NCI-H187 (cell line): ENCODE measurements around the gene RAP1A.
"Not testable (repeated sequence)": the region's sequence is repeated elsewhere in the genome, so short reads cannot be mapped to it uniquely, and the experiment has no call there.

Source experiments
- DNase-seq, 2 experiments: peaks; one replicate each; lab custom pipeline; 2025; lab: John Stamatoyannopoulos, UW

RAP1A gene

DNA sequence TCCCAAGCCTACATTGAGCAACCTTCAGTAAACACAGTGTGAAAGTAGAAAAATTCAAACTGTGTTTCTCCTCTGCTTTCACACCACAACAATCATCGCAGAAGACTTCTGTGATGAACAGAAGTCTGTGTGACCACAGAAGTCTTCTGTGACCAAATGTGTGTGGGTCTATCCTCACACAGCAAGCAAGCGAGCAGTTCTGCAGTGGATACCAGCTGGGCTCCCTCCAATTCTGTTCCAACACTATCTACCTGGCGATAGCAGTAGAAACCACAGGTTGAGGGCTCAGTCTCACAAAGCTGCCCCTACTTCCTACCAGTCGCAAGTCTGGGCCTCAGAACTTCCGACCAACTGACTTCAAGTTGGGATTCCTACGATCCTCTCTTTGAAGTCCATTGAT lies 21.0 kb upstream of the RAP1A start:
- no peak for DNase-seq

DNA sequence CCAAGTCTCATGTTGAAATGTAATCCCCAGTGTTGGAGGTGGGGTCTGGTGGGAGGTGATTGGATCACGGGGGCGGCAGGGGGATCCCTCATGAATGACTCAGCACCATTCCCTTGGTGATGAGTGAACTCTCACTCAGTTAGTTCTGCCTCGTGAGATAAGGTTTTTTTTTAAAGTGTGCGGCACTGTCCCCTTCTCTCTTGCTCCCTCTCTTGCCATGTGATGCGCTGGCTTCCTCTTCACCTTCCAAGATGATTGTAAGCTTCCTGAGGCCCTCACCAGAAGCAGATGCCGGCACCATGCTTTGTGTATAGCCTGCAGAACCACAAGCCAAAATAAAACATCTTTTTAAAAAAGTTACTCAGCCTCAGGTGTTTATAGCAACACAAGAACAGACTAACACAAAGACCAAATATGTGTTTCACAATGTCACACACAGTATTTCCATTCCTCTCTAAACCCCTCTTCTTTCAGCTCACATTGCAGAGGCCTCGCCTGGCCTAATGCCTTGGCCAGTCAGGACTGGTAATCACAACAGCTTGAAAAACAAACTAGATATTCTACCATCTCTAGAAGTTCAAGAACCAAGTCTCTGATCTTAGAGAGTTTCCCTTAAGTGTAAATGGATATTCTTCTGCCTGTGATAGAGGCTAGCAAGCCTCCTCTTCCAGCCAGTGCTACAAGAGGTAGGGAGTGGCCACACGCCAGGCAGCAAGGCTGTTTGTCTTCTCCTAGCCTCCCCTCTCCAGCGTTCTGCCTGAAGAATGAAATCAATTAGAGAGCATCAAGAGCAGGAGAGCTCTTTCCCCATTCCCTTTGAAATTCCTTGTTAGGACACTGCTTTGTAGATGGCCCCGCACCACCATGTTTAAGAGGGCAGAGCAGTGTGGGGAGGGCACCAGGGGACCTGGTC lies 19.6 kb upstream of the RAP1A start:
- DNase-seq = no peak

DNA sequence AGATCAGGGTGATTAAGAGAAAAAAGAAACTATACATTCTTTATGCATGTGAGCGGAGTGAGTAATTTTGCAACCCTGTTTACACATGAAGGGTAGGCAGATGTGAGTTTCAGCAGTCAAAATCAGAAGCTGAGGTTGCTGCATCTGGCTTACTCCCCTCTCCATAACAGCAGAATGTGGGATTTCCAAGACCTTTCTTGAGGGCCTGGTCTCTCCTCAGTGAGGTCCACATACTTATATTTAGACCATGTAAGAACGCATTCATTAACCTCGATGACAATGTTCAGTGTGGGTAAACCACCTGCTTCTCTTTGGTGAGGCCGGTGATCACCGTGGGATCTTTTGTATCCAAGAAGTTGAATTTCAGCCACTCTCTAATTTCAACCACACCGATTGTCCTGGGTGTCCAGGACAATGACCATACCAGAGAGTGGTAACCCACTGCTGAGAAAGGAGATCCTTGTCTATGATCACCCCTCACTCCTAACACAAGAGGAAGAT lies 18.7 kb upstream of the RAP1A start:
- no peak for DNase-seq

DNA sequence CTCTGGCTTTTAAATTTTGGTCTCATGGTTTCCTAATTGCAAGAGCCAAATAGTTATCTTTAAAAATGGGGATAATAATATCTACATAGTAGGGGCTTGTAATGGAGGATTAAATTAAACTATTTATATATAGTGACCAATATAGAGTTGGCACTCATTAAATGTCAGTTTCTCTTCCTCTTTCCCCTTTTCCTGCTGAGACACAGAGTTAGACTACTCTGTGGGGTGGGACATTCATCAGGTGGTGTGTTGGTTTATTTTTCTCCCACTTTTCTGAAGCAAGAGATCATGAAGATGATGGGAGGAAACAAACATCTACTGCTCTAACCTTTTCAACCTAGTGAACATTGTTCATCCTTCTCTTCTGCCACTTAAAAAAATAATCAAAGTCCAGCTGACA lies 17.3 kb upstream of the RAP1A start:
- DNase-seq = no peak

DNA sequence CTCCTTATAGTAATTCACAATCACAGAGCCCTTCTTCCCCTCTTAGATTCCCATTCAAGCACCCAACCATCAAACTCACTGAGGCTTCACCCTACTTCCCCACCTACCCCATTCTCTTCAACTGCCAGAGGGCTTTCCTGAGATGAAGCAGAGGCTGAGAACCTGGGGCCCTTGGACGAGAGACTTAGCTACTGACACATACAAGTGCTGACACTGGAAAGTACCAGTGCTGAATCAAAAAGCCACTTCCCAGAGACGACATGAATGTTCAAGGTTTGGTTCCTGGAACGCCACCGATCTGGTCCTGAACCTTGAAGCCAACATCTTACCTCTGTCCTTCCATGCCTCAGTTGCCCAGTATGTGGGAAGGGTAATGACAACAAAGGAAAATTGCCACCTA lies 16.6 kb upstream of the RAP1A start:
- DNase-seq = no peak

DNA sequence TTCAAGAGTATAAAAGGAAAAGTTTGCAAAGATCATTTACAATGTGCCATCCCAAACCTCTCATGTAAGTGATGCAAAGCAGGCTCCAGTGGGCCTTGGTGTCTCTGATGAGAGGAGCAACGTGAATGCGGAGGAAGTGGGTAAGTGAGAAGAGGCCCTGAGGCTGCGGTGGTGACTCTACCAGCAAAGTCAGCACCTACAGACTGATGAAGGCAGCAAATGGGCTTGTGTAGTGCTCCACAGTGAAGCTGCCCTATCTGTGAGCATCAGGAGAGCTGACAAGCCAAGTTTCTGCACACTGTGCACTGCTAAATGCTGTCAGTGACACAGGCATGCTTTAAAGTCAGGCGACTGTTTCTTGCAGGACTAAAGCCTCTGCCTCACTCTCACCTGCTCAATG lies 15.6 kb upstream of the RAP1A start:
- DNase-seq = no peak

DNA sequence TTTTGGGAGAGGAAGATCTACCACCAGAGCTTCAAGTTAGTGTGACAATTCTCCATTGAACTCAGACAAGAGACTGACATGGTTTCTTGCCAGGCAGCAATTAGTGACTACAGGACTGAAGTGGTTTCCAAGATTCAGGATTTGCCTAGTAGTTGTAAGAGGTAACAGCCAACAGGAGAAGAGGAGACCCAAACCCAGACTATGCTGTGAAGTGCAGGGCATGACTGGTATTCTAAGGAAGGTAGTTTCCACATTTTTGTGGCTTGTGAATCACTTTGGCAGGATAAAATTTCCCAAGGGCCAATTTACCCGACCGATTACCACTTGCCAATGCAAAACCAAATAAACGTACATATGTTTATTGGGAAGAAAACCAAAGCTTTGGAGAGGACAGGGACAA lies 14.7 kb upstream of the RAP1A start:
- DNase-seq = no peak

DNA sequence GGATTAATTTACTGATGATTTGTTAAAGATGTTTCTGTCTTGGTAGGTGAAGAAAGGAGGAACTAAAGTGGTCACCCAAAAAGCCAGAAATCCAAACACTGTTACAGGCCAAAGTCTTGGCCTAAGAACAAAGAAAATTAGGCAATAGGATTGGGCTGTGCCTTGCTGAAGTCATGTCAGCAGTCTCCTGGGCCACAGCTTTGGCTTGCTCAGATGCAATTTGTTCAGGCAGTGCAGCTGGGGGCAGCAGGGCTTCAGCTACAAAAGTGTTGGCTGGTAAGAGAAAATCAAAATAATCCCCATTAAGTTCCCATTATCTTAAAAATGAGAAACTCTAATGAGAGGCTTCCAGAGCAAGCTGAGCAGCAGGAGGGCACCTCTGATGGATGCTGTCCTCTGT lies 14.0 kb upstream of the RAP1A start:
- DNase-seq = no peak

DNA sequence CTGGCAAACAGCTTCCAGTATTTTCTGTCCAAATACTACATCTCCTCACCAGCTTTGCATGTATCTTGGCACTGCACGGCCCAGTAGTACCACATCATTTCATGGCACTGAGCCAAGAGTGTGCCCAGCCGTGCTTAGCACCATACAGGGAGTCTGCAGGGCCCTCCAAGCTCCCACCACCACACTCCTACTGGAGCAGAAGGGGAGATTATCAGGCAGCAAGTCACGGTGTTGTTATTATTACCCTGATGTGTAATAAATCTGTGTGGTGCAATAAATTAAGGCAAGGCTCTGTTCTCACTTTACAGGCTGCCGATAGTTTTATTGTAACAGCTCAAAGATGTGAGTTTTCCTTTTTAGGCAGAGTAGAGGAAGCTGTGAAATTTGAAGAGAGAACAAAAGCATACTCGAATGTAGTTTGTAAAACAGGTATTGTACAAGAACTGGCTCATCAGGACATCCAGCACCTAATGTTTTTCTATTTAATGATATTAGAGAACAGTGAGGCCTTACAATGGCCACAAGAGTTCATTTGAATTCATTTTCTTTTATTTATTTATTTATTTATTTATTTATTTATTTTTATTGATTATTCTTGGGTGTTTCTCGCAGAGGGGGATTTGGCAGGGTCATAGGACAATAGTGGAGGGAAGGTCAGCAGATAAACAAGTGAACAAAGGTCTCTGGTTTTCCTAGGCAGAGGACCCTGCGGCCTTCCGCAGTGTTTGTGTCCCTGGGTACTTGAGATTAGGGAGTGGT lies 13.0 kb upstream of the RAP1A start:
- not testable (repeated sequence) for DNase-seq

DNA sequence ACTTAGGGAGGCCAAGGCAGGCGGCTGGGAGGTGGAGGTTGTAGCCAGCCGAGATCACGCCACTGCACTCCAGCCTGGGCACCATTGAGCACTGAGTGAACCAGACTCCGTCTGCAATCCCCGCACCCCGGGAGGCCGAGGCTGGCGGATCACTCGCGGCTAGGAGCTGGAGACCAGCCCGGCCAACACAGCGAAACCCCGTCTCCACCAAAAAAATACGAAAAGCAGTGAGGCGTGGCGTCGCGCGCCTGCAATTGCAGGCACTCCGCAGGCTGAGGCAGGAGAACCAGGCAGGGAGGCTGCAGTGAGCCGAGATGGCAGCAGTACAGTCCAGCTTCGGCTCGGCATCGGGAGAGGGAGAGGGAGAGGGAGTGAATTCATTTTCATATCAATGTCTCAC lies 11.1 kb upstream of the RAP1A start:
- not testable (repeated sequence) for DNase-seq

DNA sequence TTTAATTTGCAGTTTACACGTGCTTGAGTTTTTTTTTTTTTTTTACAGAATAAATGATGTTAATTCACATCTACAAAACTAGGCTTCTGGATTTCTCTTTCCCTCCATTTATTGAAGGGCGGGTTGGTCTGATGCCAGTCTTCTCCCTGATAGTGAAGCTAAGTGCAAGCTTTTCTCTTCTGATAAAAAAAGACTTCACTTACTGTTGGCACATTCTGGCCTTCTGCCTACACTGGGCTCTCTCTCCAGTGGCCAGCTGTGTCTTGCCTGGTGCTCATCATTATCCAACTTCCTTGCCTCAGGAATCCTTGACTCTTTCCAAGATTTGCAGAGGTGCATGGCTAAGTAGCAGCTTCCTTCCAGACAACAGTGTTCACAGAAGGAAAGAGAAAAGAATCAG lies 7.6 kb upstream of the RAP1A start:
- no peak for DNase-seq

DNA sequence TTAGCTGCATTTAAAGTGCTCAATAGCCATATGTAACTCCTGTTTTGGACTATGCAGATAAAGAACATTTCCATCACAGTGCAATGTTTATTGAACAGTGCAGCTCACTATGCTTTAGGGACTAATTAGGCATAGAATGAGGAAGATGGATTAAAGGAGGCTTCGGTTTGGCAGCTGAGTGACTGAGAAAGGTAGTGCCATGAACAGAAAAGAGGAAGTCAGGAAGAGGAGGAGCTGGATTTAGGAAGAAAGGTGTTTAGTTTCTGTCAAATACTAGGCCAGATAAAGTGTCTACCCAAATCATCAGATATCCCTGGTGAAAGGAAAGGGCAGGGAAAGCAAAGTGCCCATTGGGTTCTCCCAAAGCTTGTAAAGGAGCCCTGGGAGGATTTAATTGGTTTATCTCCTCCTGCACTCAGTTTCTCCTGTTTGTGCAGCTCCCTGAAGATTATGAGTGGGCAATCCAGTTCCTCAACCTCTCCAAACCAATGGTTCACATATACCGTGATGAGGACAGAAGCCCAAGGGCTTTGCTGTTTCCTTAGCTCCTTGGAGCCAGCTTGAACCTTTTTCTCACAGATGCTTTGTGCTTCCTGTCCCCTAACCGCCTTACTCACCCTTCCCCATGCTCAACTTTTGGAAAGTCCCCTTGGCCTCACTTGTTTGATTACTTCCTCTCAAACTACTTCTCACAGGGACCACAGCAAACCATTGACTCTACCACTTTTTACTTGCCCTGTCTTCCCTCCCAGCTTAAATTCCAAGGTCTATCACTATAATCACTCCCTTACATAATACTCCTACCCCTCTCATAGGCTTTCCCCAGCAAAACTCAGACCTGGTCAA lies 3.5 kb upstream of the RAP1A start:
- DNase-seq = no peak

DNA sequence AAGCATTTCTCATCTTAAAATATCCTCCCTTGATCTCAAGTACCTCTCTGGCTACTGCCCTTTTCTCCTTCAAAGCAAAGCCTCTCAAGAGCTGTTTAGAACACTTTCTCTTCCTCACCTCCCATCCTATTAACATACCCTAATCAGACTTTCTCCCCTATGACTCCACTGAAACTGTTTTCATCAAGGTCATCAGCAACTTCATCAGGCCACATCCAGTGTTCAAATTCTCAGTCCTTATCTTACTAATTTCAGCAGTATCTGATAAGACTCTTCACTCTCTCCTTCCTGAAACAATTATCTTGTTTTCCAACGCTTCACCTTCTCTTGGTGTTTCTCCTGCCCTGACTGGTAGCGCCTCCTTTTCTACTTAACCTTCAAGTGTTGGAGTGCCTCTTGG lies 1.5 kb upstream of the RAP1A start:
- DNase-seq = no peak

DNA sequence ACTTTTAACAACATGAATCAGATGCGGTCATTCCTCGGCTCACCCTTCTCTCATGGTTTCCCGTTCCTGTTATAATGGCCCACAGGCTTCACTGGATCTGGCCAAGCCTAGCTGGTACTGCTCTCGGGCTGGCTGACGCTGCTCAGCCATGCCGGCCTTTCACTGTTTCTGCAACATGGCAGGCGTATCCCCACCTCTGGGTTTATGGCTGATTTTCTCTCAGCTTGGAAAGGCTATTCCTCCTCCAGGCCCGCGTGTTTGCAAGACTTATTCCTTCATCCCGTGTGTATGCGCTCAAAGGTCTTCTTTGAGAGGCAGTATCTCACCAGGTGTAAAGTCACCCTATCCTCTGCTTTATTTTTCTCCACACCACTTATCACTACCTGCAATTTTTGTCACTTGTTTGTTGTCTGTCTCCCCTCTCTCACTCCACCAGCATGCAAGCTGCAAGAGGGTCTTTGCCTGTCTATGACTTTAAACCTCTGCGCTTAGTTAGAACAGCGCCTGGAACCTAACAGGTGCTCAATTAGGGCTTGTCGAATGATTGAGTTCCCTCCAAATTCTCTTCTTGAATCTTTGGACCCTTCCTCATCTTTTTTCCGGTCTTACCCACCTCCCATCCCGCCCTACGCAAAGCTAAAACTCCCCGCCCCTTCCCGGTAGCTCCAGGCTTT lies 491 bp upstream of the RAP1A start:
- no peak for DNase-seq

DNA sequence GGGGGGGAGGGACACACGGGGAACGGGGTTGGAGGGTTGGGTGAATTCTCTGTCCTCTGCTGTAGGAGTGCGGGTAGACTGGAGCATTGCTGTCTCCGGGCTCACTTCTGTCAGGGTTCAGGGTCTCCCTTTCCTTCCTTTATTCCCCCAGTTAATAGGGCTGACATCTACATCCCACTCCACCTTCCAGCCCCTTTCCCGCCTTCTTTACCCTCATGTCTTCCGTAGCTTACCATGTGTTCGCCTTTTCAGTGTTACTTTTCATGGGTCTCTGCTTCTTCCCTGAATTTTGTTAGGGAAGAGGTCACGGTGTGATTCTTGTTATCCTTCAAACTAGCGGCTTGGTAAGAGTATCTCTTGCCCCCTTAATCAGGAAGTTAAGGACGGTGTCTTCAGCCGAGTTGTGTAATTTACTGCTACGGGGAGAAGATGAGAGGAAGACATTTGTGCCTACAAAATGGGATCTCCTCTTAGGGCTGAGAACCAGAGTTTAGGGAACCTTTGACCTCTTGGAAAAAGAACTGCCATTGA lies 917 bp downstream of the RAP1A start:
- no peak for DNase-seq

DNA sequence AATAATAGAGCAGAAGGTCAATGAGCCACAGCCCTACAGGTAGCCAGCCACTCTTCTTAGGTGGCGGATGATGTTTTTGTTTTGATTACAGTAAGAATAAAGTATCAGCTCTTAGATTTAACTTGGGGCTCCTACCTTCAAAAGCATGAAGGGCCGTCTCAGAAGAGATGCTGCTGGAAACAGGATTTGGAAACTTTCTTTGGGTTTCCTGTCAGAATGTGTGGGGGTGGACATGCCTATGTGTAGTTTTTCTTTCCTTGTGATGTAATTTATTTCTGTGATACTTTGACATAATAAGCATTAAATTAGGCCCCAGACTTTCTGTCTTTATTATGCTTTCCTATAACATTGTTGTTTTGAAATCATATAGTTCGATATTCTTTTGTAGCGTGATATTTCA lies 1.5 kb downstream of the RAP1A start:
- no peak for DNase-seq

DNA sequence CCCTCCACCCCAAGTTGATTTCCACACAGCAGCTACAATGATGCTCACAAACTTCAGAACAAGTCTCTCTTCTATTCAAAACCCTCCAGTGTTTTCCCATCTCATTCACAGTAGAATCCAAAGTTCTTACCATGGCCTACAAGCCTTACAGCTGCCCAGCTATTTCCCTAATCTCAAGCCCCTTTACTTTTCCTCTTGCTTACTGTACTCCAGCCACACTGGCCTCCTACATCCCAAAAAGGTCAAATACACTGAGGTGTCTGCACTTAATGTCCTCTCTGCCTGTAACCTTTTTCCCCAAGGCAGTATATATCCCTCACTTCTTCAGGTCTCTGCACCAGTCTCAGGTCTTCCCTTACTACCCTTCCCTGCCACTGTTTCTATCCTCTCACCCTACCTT lies 2.6 kb downstream of the RAP1A start:
- no peak for DNase-seq

DNA sequence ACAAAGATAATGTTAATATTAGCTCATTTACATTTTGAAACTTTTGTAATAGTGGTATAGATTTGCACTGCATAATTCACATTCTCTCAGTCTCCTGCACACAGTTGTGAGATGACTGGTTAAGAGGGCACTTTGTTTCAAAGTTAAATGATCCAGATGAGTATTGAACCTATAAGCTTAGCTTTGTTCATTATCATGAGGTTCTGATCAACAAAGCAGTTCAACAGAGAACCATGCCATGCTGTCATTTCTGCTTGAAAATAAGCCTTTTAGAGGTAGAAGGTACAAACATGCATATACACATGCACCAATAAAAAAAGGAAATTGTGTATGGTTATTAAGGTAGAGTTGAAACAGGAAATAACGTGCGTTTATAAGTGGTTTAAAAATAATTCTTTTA lies 4.8 kb downstream of the RAP1A start:
- DNase-seq = no peak

DNA sequence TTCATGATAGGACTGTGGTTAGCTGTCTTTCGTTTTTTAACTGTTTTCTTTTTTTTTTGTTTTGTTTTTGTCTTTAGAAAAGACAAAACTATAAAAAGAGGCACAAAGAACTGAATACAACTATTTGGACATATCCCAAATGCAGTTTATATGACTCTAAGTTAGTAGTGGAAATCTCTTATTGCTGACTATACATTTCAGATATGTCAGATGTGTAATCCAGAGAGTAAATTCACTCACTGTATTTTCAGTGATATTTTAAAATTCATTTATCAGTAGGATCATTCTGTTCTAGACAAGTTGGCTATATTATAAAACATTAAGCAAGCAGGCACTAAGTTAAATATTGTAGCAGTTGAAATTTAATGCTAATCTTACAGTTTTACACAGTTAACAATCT lies 5.7 kb downstream of the RAP1A start:
- DNase-seq = no peak

DNA sequence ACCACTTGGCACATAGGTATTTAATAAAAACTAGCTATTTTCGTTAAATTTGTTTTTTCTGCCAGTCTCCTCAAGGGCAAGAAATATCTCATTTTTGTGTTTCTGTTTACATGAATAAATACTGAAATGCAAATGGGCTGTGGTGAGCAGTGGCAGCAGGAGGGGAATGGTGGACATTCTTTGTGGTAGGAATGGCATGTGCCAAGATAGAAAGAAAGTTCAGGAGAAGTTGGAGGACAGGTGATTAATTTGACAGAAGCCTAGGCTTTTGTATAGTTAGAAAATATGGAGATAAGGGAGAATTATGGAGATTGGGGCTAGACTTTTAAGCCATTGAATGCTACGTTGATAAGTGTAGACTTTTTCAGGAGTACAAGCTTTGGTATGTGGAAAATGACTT lies 8.6 kb downstream of the RAP1A start:
- DNase-seq = no peak

DNA sequence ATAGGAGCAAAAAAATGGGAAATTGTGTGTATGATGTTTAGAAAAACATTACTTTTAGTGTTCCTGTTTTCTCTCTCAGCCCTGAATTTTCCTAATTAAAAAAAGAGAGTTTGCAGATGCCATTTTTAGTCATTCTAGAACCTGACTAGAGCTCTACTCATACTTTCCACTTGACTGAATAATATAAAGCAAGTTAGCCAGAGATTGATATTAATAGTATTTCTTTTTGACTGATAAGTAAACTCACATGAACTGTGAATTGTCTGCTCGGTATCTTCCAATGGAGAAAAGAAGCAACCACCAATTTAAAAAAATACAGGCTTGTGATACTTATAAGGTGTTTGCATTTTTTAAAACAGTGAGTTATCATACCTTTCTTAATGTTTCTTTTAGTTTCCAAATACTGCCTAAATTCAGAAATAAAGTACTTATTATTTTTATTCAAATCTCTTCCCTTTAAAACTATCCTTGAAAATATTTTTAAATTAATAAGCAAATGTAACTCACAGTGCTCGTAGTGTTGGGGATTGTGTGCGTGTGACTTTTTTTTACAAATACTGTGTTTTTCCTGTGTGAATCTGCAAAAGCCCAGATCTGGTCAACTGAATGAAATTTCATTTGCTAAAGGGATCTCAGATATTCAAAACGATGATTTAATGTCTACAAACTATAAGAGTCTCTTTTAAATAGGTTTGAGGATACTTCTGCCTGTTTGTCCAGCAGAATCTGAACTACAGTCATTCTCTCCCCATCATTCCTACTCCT lies 9.8 kb downstream of the RAP1A start:
- no peak for DNase-seq
